GM12872 (cell line): ENCODE results near the gene BTBD16.

Experiments
- CTCF ChIP-seq: IDR thresholded peaks from 3 replicates; pipeline ENCODE4 v1.5.1; 2011; ENCODE audit warnings: low read depth, mild to moderate bottlenecking, low read length, moderate library complexity; ENCODE audit not compliant: insufficient read depth

The BTBD16 gene

GRCh38 chr10:122380703-122381102 lies 109.6 kb downstream of the BTBD16 start:
- no peak for TF ChIP-seq CTCF

DNA sequence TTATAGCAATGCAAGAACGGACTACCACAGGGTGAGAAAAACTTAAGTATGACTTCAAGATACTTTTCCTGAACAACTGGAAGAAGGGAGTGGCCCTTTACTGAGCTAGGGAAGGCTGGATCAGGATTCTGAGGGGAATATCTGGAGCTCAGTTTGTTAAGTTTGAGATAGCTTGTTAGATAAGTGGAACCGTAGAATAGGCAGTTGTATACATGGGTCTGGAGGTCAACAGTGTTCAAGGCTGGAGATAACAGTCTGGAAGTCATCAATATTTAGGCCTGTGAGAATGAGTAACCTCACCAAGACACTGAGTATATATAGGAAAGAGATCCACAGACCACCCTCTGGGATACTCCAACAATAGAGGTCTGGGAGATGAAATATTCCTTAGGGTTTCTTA lies 110.6 kb downstream of the BTBD16 start:
- TF ChIP-seq CTCF, result no peak

- TF ChIP-seq CTCF, result no peak
These were observed 115.4 kb downstream of the BTBD16 start for GRCh38 chr10:122386514-122386913.

GRCh38 chr10:122387572-122387971 lies 116.5 kb downstream of the BTBD16 start:
- TF ChIP-seq CTCF, result no peak
